ENCODE data around the gene FOXS1. TPM values are rescaled to one million over a fixed set of nuclear protein-coding genes. Genes with fewer than 3 reads are reported as not detected.
"Not testable (repeated sequence)": the region's sequence is repeated elsewhere in the genome, so short reads cannot be mapped to it uniquely, and the experiment has no call there.

Gene FOXS1
- total RNA-seq, 1 experiment from 2014 or later: 0.07 TPM

GRCh38 chr20:31820228-31820627 is 25.2 kb downstream of the FOXS1 start:
- DNase-seq: no peak
- H3K27me3 ChIP-seq: no peaks in the 10 kb centered on the region
- no peak overlapping the region for H3K4me3 ChIP-seq
- no peaks in the 10 kb centered on the region for H3K9me3 ChIP-seq
- no peaks in the 10 kb centered on the region for H3K36me3 ChIP-seq

- no peaks in the 10 kb centered on the region for H3K36me3 ChIP-seq
- H3K27me3 ChIP-seq: no peaks in the 10 kb centered on the region
- DNase-seq: no peak
- no peaks in the 10 kb centered on the region for H3K9me3 ChIP-seq
- no peak within 1 kb of the TSS for H3K4me3 ChIP-seq
These were observed 26.2 kb downstream of the FOXS1 start, which contains the start of gene MYLK2 for GRCh38 chr20:31819083-31819784. Gene MYLK2, plus strand, starts transcription at chr20:31819356. Its CDS starts 225 bp downstream, at chr20:31819581.

- no peaks in the 10 kb centered on the region for H3K36me3 ChIP-seq
- DNase-seq: no peak
- H3K9me3 ChIP-seq: no peaks in the 10 kb centered on the region
- H3K4me3 ChIP-seq: no peak overlapping the region
- H3K27me3 ChIP-seq: no peaks in the 10 kb centered on the region
These were observed 27.0 kb downstream of the FOXS1 start for GRCh38 chr20:31818376-31818908.

- Histone ChIP-seq H3K27me3 (no peaks in the 10 kb centered on the region), H3K9me3 (no peaks in the 10 kb centered on the region), H3K36me3 (no peaks in the 10 kb centered on the region), H3K4me3 (no peak overlapping the region)
- DNase-seq: no peak
These were observed 27.9 kb downstream of the FOXS1 start for GRCh38 chr20:31817461-31817860.

- no peaks in the 10 kb centered on the region for H3K27me3 ChIP-seq
- H3K36me3 ChIP-seq: peaks cover 3% of the 10 kb centered on the region
- H3K4me3 ChIP-seq: no peak overlapping the region
- no peak for DNase-seq
- H3K9me3 ChIP-seq: no peaks in the 10 kb centered on the region
These were observed 29.2 kb downstream of the FOXS1 start for GRCh38 chr20:31816221-31816620.

GRCh38 chr20:31815408-31816188 is 29.8 kb downstream of the FOXS1 start:
- no peaks in the 10 kb centered on the region for H3K27me3 ChIP-seq
- peaks cover 8% of the 10 kb centered on the region for H3K36me3 ChIP-seq
- no peaks in the 10 kb centered on the region for H3K9me3 ChIP-seq
- peak; percentile 63 for DNase-seq
- no peak overlapping the region for H3K4me3 ChIP-seq

- not testable (repeated sequence) for H3K27me3 ChIP-seq, H3K4me3 ChIP-seq, H3K9me3 ChIP-seq, DNase-seq
- H3K36me3 ChIP-seq: peaks cover 14% of the 10 kb centered on the region
These were observed 31.3 kb downstream of the FOXS1 start for GRCh38 chr20:31814142-31814541.

- Histone ChIP-seq H3K27me3 (no peaks in the 10 kb centered on the region), H3K4me3 (no peak overlapping the region), H3K36me3 (peaks cover 19% of the 10 kb centered on the region), H3K9me3 (no peaks in the 10 kb centered on the region)
- DNase-seq: no peak
These were observed 31.8 kb downstream of the FOXS1 start for GRCh38 chr20:31813611-31814010.

GRCh38 chr20:31811796-31812728 is 33.3 kb downstream of the FOXS1 start:
- Histone ChIP-seq H3K36me3 (peaks cover 31% of the 10 kb centered on the region), H3K27me3 (no peaks in the 10 kb centered on the region), H3K9me3 (no peaks in the 10 kb centered on the region), H3K4me3 (no peak overlapping the region)
- peak; percentile 62 for DNase-seq

GRCh38 chr20:31811198-31811597 is 34.2 kb downstream of the FOXS1 start:
- H3K9me3 ChIP-seq: no peaks in the 10 kb centered on the region
- no peaks in the 10 kb centered on the region for H3K27me3 ChIP-seq
- no peak overlapping the region for H3K4me3 ChIP-seq
- no peak for DNase-seq
- H3K36me3 ChIP-seq: peaks cover 39% of the 10 kb centered on the region

- Histone ChIP-seq H3K4me3 (no peak overlapping the region), H3K9me3 (no peaks in the 10 kb centered on the region), H3K27me3 (no peaks in the 10 kb centered on the region), H3K36me3 (peaks cover 46% of the 10 kb centered on the region)
- DNase-seq: no peak
These were observed 35.7 kb downstream of the FOXS1 start for GRCh38 chr20:31809661-31810060.

GRCh38 chr20:31808481-31808880 is 36.9 kb downstream of the FOXS1 start:
- H3K27me3 ChIP-seq: no peaks in the 10 kb centered on the region
- no peak overlapping the region for H3K4me3 ChIP-seq
- DNase-seq: no peak
- H3K9me3 ChIP-seq: no peaks in the 10 kb centered on the region
- H3K36me3 ChIP-seq: peaks cover 55% of the 10 kb centered on the region

GRCh38 chr20:31806564-31807355 is 38.6 kb downstream of the FOXS1 start:
- Histone ChIP-seq H3K27me3 (no peaks in the 10 kb centered on the region), H3K9me3 (no peaks in the 10 kb centered on the region), H3K36me3 (peaks cover 70% of the 10 kb centered on the region), H3K4me3 (no peak overlapping the region)
- DNase-seq: no peak

GRCh38 chr20:31803552-31804291 is 41.7 kb downstream of the FOXS1 start:
- H3K4me3 ChIP-seq: no peak overlapping the region
- peaks cover 77% of the 10 kb centered on the region for H3K36me3 ChIP-seq
- H3K27me3 ChIP-seq: no peaks in the 10 kb centered on the region
- no peaks in the 10 kb centered on the region for H3K9me3 ChIP-seq
- no peak for DNase-seq

- Histone ChIP-seq H3K9me3 (no peaks in the 10 kb centered on the region), H3K27me3 (no peaks in the 10 kb centered on the region), H3K4me3 (no peak overlapping the region), H3K36me3 (peaks cover 78% of the 10 kb centered on the region)
- DNase-seq: no peak
These were observed 43.9 kb downstream of the FOXS1 start for GRCh38 chr20:31801508-31801907.

Measured in MG63 (cell line).